ENCODE measurements around the gene RNF148. TPM values are rescaled to one million over a fixed set of nuclear protein-coding genes. Genes with fewer than 3 reads are reported as not detected.

RNF148 gene
- total and polyA plus RNA-seq, 2 experiments from 2014 or later: 2.2 TPM; not detected in 1

DNA sequence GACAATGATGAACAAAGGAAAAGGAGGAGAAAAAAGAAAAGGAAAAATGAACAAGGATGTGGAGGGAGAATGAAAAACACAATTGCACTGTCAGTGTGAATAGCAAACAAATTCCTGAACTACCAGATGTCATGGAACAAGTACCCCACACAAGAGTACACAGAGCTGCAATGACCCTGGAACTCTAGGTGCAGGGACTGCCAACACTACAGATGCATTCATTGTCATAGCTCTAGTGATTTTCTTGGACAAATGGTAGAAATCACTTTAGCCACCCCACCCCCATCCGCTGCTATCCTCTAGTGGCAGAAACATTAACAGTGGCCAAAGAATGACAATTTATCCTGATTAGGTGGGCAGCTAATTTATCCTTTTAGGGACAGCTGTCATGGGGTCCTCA lies 6.9 kb downstream of the RNF148 start:
- ATAC-seq (no peak), DNase-seq (ENCODE audit: low spot score) (no peak)
- Histone ChIP-seq H3K4me1 (ENCODE audit: insufficient read depth) (peaks cover 10% of the 10 kb centered on the region; the same call in 1 of the 2 replicates), H3K36me3 (ENCODE audit: insufficient read depth) (no peaks in the 10 kb centered on the region), H2AFZ (no peak overlapping the region), H3F3A (replicated peaks; ENCODE audit: low read depth) (no peaks in the 10 kb centered on the region), H3K79me2 (replicated peaks; ENCODE audit: insufficient read depth) (no peaks in the 10 kb centered on the region), H3K9me2 (ENCODE audit: insufficient read depth) (no peaks in the 10 kb centered on the region), H4K20me1 (replicated peaks; ENCODE audit: insufficient read depth) (no peaks in the 10 kb centered on the region), H3K4me2 (peak overlapping the region; percentile 19; the same call in 1 of the 2 replicates), H3K4me3 (no peak overlapping the region), H3K27me3 (ENCODE audit: insufficient read depth) (no peaks in the 10 kb centered on the region), H3K27ac (ENCODE audit: low read depth) (no peak overlapping the region; the same call in 1 of the 2 replicates)
- no peak for TF ChIP-seq ZNF331 (CRISPR knock-in tag; IDR thresholded peaks at IDR 0.05; ENCODE audit: low read depth)
- 0 out of 4 replicates have a peak, but pooled peaks of 1 of the 2 experiments have one; percentile 5 for TF ChIP-seq CTCF (conservative IDR thresholded peaks at IDR 0.05; ENCODE audit: low read depth in 2 of 2)
- Mint-ChIP-seq H3K27ac (no peak overlapping the region), H3K4me1 (peaks cover 14% of the 10 kb centered on the region), H3K4me3 (no peak overlapping the region), H3K9me3 (peaks cover 14% of the 10 kb centered on the region), H3K36me3 (ENCODE audit: low read depth) (peaks cover 17% of the 10 kb centered on the region), H3K27me3 (ENCODE audit: insufficient read depth, low read depth, poor library complexity) (no peaks in the 10 kb centered on the region)

GRCh38 chr7:122694697-122695096 lies 8.0 kb downstream of the RNF148 start:
- Histone ChIP-seq H4K20me1 (replicated peaks; ENCODE audit: insufficient read depth) (no peaks in the 10 kb centered on the region), H2AFZ (no peak overlapping the region), H3F3A (replicated peaks; ENCODE audit: low read depth) (no peaks in the 10 kb centered on the region), H3K4me1 (ENCODE audit: insufficient read depth) (peaks cover 10% of the 10 kb centered on the region; the same call in 1 of the 2 replicates), H3K79me2 (replicated peaks; ENCODE audit: insufficient read depth) (no peaks in the 10 kb centered on the region), H3K4me3 (no peak overlapping the region), H3K9me2 (ENCODE audit: insufficient read depth) (no peaks in the 10 kb centered on the region), H3K27ac (ENCODE audit: low read depth) (no peak overlapping the region), H3K36me3 (ENCODE audit: insufficient read depth) (no peaks in the 10 kb centered on the region), H3K4me2 (no peak overlapping the region), H3K27me3 (ENCODE audit: insufficient read depth) (no peaks in the 10 kb centered on the region)
- no peaks in the 10 kb centered on the region for H3K27me3 Mint-ChIP-seq (ENCODE audit: insufficient read depth, low read depth, poor library complexity)
- H3K4me3 Mint-ChIP-seq: no peak overlapping the region
- H3K4me1 Mint-ChIP-seq: peaks cover 10% of the 10 kb centered on the region
- peaks cover 14% of the 10 kb centered on the region for H3K9me3 Mint-ChIP-seq
- no peak for ATAC-seq
- H3K36me3 Mint-ChIP-seq (ENCODE audit: low read depth): peaks cover 17% of the 10 kb centered on the region
- no peak for DNase-seq (ENCODE audit: low spot score)
- H3K27ac Mint-ChIP-seq: no peak overlapping the region
- TF ChIP-seq EZH2 (IDR thresholded peaks at IDR 0.05; ENCODE audit: low read depth, unreplicated experiment) (no peak), STAT1 (IDR thresholded peaks at IDR 0.05; ENCODE audit: unreplicated experiment) (no peak), ZNF462 (CRISPR knock-in tag; IDR thresholded peaks at IDR 0.05) (no peak), NANOG (IDR thresholded peaks at IDR 0.05; ENCODE audit: borderline replicate concordance) (no peak), JUNB (IDR thresholded peaks at IDR 0.05; ENCODE audit: unreplicated experiment) (no peak), POLR2AphosphoS5 (IDR thresholded peaks at IDR 0.05; ENCODE audit: low read depth) (no peak)
- TF ChIP-seq, protein P1, sequence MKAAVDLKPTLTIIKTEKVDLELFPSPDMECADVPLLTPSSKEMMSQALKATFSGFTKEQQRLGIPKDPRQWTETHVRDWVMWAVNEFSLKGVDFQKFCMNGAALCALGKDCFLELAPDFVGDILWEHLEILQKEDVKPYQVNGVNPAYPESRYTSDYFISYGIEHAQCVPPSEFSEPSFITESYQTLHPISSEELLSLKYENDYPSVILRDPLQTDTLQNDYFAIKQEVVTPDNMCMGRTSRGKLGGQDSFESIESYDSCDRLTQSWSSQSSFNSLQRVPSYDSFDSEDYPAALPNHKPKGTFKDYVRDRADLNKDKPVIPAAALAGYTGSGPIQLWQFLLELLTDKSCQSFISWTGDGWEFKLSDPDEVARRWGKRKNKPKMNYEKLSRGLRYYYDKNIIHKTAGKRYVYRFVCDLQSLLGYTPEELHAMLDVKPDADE (IDR thresholded peaks at IDR 0.05): no peak
- TF ChIP-seq, protein P2, sequence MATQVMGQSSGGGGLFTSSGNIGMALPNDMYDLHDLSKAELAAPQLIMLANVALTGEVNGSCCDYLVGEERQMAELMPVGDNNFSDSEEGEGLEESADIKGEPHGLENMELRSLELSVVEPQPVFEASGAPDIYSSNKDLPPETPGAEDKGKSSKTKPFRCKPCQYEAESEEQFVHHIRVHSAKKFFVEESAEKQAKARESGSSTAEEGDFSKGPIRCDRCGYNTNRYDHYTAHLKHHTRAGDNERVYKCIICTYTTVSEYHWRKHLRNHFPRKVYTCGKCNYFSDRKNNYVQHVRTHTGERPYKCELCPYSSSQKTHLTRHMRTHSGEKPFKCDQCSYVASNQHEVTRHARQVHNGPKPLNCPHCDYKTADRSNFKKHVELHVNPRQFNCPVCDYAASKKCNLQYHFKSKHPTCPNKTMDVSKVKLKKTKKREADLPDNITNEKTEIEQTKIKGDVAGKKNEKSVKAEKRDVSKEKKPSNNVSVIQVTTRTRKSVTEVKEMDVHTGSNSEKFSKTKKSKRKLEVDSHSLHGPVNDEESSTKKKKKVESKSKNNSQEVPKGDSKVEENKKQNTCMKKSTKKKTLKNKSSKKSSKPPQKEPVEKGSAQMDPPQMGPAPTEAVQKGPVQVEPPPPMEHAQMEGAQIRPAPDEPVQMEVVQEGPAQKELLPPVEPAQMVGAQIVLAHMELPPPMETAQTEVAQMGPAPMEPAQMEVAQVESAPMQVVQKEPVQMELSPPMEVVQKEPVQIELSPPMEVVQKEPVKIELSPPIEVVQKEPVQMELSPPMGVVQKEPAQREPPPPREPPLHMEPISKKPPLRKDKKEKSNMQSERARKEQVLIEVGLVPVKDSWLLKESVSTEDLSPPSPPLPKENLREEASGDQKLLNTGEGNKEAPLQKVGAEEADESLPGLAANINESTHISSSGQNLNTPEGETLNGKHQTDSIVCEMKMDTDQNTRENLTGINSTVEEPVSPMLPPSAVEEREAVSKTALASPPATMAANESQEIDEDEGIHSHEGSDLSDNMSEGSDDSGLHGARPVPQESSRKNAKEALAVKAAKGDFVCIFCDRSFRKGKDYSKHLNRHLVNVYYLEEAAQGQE (IDR thresholded peaks at IDR 0.05; ENCODE audit: unreplicated experiment): no peak
